T-helper 2 cell (primary cell): ENCODE data around the gene BRD9.
A peak's percentile ranks its signal among the peaks of the same experiment; 100 is the strongest.

ENCODE experiments used
- DNase-seq, 5 experiments: peaks; one replicate each; pipeline versions ENCODE4 v3.0.0 to v3.0.0-alpha.2; 2012 to 2022

BRD9 gene

DNA sequence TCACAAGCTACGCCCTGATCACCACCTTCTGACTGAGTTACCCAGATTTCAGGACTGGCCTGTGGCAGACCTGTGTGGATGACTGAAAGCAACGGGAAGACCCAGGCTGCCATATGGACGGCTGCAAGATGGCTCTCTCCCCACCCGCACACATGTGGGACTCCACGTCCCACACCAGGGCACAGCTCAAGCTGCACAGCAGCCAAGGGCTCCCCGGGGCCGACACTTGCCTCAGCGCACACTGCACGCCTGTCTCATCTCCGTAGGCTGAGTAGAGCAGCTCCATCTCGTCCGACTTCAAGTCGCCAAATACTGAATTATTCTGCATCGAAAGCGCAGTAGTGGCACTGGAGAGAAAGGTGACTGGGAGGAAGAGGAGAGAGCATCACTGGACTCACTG lies 14.5 kb downstream of the BRD9 start:
- no peak for DNase-seq

DNA sequence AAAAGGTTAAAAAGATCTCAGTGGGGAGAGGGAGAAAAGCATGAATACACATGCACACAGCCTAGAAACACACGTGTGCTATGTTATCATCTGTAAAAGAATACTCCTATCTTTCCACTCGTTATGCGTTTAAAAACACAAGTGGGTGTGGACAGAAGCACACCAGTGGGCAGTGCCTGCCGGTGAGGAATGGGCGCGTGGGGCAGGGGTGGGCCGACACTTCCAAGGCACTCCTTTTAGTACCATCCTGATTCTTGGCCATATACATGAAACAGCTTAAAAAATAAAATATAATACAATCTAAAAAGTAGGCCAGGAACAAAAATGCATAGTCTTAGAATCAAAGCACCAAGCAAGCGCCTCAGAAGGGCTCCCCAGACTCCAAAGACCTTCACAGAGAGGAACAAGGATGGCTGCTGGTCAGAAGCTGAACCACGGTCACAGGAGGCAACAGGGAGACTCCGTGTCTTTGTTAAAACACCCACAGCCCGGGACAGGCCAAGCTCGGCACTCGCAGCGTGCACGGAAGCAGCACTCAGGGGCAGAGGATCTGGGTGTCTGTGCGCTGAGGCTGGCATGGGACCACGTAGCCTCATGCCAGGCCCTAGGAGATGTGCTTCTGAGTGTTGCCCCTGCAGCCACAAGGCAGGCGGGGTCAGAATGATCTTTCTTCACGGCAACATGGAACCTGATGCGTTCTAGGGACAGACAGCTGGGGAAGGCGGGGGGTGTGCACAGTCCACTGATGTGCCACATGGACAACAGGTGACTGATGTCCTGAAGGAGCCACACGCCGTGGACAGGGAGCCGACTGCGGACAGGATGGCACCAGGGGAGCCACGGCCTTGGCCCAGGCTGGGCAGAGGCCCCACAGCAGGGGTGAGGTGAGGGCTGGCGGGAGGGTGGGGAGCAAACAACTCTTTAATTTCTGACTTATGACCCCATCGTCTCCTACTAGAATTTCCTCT lies 15.9 kb downstream of the BRD9 start:
- no peak for DNase-seq

DNA sequence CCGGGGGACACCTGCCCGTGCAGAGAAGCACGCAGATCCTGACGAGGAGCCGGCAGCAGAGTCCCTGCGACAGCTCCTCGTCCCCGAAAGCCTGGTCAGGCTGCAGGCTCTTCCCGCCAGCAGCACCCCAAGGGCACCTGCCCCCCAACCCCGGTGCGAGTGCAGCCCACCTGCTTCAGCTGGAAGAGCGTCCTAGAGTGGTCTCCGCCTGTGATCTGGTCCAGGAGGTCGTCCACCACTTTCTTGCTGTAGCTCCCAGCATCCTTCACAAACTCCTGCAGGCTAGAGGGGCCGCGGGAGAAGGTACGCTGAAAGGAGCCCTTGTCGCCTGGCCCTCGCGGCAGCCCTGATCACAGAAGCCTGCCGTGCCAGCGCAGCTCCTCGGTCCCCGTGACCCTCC lies 16.7 kb downstream of the BRD9 start:
- no peak for DNase-seq

DNA sequence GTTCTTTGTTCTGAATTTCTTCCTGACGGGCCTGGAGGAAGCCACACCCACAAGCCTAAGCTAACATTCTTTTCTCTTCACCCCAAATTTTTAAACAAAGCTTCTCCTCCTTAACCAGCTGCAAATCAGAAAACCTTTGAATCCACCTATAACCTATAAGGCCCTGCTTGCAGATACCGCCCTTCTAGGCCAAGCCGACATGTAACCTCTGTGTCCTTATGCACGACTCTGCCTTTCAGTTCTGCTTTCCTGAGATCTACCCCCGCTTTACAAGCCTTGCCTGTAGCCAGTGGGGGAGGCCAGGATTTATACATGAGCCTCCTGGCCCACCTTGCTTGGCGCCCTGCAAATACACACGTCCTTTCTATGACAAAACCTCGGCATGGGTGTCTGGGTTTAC lies 19.3 kb downstream of the BRD9 start:
- no peak for DNase-seq

DNA sequence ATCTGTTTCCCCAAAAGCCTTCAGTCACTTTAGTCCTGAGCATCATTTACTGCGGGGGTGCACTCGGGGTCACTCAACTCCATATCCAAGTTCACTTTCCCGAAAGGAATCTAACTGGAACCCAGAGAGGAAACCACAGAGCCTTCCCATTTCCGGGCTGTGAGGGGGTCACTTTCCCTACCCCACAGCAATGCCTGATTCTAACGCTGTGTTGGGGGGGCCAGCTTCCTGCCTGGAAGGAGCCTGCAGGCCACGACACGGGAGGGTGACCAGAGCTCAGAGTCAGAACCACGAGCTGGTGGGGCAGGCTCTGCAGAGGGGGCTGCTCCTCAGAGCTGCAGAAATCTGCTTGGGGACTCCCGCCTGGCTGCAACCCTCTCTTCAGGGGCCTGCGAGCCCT lies 20.3 kb downstream of the BRD9 start:
- DNase-seq: no peak

DNA sequence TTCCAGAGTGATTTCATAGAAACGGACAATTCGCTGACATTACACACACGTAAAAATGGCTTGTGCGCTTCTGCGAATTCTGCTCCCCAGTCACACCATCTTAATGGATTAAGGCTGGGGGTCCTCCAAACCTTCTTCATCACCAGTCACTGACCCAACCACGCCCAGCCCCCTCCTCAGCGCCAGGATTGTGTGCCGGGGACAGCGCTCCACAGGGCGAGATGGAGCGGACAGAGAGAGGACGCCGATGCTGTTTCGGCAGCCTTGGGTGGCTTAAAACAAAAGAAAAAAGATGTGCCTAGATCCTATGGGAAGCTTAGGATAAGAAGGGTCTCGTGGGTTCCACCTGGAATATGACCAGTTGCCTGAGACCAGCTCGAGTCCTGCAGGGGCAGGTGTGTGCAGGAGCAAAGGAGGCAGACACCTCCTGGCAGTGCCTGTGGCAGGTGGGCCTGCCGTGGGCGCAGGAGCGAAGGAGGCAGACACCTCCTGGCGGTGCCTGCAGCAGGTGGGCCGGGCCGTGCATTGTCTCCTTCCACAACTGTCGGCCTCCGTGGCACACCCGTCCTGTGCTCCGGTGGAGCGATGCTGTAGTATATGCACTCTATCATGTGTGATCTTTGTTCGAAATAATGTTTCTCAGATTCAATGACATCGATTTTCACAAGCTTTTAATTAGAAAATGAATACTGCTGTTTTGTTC lies 20.9 kb downstream of the BRD9 start:
- no peak for DNase-seq

DNA sequence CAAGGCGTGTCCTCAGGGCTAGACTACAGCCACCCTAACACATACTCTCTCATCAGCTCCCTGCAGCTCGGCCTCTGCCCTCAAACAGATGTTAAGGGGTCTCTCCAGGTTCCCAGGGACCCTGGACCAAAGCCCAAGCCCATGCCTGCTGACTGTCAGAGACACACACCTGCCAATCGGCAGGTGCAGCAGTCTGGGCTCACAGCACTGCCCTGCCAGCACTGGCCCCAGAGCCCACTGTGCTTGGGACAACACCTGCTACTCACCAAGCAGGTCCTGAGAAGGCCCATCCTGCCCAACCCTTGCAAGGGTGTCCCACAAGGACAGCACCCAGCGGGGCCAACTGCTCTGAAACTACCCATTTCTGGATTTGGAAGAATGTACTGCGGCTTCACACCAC lies 21.6 kb downstream of the BRD9 start:
- DNase-seq: no peak

DNA sequence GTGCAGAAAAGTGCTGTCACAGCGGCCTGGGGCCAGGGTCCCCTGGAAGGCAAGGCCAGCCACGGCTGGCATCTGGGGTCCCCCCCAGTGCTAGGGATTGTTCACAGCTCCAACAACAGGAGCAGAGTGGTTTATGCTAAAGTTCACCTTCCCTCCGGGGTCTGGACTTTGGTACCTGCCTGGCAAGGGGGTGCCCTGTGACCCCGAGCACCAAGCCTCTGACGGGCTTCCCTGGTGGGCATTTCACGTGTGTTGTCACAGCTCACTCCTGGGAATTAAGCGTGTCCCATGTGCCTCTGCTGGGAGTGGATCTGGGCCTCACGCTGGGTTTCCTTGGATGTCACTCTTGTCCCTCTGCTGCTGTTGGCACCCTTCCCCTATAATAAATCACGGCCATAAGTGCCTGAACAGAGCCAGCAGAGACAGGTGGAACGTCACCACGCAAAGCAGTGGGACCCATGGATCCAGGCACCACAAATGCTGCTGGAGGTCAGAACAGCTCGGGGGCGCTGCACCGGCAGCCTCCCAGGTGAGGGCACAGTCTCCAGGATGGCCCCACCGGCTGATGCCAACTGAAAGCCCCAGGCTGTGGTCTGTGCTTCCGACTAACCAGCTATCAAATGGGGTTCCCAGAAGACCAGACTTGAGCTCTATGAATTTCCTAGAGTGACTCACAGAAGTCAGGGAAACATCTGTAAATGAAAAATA lies 24.0 kb downstream of the BRD9 start:
- no peak for DNase-seq

DNA sequence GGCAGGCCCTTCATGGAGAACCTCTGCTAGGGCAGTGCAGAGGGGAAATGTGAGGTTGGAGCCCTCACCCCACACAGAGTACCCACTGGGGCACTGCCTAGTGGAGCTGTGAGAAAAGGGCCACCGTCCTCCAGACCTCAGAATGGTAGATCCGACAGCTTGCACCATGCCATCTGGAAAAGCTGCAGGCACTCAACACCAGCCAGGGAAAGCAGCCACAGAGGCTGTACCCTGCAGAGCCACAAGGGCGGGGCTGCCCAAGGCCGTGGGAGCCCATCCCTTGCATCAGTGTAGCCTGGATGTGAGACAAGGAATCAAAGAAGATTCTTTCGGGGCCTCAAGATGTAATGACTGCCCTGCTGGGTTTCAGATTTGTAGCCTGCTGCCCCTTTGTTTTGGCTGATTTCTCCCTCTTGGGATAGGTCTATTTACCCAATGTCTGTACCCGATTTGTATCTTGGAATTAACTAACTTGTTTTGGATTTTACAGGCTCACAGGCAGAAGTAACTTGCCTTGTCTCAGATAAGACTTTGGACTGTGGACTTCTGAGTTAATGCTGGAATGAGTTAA lies 25.2 kb downstream of the BRD9 start:
- DNase-seq: no peak

DNA sequence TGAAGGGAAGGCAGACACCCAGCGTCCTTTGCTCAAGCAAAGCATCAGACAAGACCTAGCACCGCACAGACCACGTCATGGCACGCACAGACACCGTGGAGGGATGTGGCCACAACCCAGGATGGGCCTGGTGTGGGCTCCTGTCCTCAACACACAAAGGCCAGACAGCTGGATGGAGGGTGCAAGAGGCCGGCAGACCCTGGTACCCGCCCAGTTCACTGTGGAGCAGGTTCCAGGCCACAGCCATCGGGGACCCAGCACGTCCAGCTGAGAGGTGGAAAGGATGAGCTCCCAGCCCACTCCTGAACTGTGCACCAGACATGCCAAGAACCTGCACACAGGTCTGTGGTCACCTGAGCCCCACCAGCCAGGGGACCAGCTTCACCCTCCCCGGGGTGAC lies 26.8 kb downstream of the BRD9 start:
- DNase-seq: no peak

DNA sequence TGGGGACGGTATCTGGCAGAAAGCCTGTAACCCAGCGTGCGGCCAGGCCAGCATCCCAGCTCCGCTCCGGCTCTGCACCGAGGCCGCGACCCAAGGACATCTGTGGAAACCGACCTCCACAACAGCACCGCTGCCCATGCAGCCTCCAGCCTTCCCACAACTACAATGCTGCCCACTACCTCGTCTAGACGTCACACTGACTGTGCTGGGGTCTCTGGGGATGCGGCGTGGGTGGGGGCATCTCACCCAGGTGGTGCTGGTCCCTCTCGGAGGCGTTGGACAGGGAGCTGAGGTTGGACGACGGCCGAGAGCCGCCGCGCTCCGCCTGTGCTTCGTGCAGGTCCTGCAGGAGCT lies 27.5 kb downstream of the BRD9 start:
- DNase-seq: no peak

DNA sequence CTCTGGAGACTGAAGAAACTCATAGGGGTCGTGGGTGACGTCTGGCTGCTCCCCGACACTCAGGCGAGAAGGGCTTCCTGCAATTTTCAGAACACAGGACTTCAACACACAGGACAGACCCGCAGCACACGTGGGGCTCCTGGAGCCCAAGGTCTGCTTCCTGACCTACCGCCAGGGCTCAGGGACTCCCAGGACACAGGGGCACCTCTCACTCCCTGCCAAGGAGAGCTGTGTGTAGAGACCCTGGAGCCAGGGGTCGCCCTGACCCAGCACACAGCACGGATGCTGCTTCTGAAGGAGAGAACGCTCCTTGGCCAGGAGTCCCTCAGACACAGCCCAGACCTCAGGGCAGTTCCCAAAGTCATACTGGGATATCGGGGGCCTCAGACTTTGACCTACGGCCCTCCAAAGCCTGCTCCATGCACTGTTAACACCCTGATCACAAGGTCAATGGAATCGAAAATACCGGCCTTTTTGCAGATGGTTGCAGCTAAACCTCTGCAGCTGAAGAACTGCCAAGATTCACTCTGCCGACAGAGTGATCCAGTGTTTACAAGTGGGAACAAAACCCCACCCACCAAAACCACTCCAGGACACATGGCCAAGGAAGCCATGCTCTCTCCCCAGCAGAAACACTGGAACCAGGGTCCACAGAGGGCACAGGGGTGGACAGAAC lies 28.0 kb downstream of the BRD9 start:
- DNase-seq: no peak

DNA sequence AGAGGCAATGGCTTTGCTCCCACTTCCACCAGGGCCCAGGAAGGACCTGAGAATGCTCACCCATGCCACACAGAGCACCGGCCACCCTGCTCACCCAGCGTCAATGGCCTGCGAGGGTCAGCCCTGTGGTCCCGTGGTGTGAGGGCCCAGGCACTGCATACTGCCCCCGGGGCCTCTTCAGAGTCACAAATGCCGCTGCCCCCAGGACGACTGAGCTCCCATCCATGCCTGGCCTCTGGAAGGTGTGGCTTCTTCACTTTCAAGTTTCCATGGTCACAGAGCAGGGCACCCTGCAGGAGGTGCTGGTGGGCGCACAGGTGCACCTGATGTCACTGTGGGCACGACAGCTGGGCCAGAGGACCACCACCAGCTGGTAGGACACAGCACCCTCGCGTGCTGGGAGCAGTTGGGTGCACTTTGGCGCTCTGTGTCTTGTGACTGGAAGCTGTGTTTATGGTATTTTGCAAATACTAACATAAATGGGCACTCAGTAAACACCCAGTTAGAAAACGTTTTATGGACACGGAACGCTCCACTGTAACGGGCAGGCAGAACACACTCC lies 29.3 kb downstream of the BRD9 start:
- no peak for DNase-seq

DNA sequence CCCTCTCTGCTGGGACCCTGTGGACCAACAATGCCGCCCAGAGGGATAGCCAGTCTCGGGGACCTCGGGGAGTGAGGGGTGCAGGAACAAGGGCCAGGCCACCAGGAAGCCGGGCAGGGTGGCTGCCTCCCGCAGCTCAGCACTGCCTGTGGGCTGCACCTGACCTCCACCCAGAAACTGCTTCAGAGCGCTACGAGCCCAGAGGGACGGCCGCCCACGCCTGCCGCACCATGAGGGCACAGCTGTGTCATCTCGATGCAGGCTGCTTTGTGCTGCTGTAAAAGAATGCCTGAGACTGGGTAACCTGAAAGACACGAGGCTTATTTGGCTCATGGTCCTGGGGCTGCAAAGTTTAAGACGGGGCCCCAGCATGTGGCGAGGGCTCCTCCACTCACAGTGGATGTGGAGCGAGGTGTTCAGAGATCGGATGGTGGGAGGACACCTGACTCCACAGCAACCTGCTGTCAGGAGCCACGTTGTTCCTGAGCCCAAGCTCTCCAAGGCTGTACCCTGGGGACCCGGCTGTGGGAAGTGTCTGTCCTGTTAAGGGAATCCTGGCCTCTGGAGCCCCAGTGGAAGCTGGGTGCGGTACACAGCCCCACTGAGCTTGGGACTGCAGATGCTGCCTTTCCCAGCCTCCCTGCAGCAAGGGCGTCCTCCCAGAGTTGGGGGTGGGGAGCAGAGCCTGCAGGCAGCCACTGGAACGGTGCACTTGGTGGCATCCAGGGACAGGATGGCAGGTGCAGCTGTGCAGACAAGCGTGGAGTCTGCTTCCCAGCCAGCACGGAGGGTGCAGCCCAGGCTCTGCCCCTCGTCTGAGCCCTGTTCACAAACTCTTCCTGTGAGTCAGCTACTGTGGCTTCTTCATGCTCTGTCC lies 30.0 kb downstream of the BRD9 start:
- no peak for DNase-seq

DNA sequence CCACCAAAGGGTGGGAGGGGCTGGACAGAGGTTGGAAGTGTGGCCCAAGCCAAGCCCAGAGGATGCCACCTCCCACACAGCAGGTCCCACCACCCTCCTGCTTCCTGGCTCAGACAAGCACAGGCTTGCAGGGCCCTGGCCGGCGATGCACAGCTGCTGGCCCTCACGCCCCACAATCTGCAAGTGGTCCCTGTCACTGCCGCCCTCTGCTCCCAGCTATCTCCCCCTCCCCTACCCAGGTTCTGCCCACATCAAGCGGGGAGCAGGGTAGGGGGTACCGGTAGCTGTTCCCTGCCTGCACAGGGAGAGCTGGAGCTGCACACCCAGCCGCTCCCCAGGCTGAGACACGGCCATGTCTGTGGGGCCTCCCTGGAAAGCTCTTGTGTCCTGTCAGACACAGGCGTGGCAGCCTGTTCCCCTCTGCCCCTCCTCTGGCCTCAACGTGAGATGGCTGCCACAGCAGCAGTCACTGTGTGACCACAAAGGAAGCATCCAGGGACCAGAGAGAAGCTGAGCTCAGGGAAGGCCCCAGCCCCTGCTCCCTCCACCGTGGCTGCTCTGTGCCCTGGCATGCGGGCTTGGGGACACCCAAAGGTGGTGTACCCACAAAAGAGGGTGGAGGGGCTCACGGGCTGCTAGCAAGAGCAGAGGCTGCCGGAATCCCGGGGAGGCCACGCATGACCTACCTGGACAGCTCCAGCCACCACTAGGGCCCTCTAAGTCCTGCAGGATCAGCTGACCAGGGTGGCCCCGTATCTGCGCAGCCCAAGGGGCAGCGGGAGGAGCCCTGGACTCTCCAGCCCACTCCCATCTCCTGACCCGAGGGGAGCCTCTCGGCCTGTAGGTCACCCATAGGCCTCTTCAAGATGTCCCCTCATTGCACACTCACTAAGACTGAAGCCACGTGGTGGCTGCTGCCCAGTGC lies 30.9 kb downstream of the BRD9 start:
- peak in 1 of 5 experiments; percentile 12 for DNase-seq

DNA sequence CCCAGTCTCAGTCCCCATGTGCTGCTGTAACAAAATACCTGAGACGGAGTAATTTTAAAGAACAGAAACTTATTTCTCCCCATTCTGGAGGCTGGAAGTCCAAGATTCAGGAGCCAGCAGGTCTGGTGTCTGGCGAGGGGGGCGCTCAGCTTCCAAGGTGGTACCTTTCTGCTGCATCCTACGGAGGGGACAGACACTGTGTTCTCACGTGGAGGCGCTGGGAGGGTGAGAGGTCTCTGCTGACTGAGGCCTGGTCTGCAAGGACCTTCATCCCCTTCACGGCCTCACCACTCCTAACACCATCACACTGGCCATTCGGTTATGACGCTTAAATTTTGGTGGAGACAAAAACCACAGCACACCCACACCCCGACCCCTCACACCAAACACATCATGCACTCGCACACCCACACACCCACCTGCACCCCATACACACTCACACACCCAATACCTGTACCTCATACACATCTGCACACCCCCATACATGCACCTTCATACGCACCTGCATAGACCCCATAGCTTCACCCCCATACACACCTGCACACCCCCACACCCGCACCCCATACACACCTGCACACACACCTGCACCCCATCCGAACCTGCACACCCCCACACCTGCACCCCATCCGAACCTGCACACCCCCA lies 32.0 kb downstream of the BRD9 start:
- no peak for DNase-seq

DNA sequence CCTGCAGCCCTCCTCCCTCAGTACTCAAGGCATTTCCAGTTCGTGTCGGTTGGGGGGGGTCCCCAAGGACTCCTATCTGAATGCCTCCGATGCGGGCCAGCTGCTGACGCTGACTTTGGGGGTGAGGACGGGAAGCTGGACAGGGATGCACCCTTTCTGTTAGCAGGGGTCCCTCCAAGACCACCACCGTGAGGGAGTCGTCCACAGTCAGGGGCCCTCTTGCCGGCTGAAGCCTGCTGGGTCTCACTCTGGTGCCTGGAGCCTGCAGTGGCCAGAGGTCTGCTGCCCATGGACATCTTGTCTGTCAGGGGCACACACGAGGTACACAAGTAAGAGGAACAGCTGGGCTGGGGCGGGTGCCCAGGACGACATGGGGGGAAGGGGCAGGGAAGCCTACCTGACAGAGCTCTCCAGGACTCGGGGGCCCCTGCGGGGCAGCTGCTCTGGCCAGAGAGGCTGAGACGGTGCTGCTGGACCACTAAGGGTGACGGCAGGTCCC lies 32.8 kb downstream of the BRD9 start:
- peak in 1 of 5 experiments; percentile 4 for DNase-seq

DNA sequence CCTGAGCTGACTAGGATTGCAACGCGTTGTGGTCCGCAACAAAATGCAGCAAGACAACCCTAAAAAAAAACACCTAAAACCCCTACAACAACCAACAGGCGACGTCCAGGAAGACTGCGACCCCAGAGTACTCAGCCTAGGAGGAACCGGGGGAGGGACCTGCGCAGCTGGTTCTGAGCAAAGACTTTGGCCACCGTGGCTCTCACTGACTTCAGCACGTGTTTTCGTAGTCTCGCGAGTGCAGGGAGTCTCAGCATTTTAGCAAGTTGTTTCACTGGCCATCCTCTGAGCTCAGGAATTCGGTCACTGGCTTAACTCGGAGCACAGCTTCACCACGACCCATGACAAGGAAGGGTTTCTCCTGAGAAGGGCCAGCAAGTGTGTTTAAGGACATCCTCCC lies 33.2 kb downstream of the BRD9 start:
- DNase-seq: no peak

DNA sequence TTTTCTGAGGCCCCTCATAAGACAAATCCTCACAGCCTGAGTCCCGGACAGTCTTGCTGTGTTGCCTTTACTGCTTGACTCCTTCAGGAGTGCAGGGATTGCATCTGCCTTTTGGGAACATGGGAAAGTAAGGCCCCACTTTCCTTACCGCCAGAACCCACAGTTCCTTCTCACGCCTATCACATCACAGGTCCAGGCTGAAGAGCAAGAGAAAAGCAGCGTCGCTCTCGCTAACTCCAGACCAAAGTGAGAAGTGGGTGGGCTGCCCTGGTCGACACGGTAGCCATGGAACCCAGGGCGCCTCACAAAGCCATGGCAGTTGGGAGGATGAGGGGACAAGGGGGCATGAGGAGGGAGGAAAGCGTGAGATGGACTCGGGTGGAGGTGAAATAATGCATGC lies 33.9 kb downstream of the BRD9 start:
- no peak for DNase-seq
